Retinal pigment epithelial cell (primary cell): ENCODE measurements around the gene XXYLT1.

ENCODE experiments used
- DNase-seq: peaks from one replicate; pipeline ENCODE4 v3.0.0-alpha.2; 2010; ENCODE audit warnings: low read depth
- H3K4me3 ChIP-seq: 2 replicates; pipeline ENCODE4 v1.5.1; 2011; ENCODE audit warnings: mild to moderate bottlenecking, low read length, control low read depth, moderate library complexity
- TF ChIP-seq, protein P1 (sequence below): conservative IDR thresholded peaks from 2 replicates; pipeline ENCODE4 v1.5.1; 2011; ENCODE audit warnings: low read depth, low read length, control low read depth, inconsistent platforms

XXYLT1 gene

DNA sequence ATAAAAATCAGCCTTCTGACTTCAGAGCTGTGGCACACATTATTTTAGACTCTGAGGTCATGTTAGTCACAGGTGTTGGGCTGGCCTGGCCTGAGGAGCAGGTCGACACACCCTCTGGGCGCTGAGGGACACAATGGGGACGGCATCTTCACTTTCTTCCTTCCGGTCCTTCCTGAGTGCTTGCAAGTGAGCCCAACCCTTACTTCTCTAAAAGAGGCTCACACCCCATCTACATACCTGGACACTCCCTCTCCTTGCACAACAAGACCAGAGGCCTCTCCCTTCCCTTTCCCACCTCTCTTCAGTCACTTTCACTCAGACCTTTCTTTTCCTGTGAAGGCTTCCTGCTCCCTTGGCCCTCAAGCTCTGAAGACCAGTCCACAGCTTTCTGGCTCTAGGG is 85.4 kb downstream of the XXYLT1 start:
- TF ChIP-seq, protein P1, sequence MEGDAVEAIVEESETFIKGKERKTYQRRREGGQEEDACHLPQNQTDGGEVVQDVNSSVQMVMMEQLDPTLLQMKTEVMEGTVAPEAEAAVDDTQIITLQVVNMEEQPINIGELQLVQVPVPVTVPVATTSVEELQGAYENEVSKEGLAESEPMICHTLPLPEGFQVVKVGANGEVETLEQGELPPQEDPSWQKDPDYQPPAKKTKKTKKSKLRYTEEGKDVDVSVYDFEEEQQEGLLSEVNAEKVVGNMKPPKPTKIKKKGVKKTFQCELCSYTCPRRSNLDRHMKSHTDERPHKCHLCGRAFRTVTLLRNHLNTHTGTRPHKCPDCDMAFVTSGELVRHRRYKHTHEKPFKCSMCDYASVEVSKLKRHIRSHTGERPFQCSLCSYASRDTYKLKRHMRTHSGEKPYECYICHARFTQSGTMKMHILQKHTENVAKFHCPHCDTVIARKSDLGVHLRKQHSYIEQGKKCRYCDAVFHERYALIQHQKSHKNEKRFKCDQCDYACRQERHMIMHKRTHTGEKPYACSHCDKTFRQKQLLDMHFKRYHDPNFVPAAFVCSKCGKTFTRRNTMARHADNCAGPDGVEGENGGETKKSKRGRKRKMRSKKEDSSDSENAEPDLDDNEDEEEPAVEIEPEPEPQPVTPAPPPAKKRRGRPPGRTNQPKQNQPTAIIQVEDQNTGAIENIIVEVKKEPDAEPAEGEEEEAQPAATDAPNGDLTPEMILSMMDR = no peak
- no peak overlapping the region for H3K4me3 ChIP-seq
- no peak for DNase-seq

DNA sequence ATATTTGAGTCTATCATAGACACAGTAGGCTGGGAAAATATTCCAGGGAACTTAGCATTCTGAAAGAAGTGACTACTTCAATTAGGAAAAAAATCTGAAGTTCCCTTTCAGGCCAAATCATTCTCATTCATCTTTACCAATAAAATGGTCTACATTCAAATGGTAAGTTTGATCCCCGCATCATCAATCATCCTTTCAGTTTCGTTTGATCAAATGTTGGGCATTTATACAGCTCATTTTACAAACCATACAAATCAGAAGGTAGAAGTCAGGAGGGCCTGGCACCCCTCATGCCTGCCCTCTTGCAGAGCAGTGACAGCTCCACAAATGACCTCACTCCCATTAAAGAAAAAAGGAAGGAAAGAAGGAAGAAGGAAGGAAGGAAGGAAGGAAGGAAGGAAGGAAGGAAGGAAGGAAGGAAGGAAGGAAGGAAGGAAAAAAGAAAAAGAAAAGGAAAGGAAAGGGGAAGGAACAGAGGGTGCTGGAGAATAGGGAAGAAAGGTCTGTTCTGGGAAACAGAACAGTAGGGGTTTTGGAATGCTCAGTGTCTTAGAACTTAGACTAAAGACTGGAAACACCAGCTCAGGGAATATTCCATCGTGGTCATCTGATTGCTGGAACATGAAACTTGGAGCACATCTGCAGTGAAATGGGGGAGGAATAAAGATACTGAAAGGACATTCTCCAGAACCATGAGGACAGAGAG is 86.1 kb downstream of the XXYLT1 start:
- no peak for DNase-seq
- H3K4me3 ChIP-seq = no peak overlapping the region

DNA sequence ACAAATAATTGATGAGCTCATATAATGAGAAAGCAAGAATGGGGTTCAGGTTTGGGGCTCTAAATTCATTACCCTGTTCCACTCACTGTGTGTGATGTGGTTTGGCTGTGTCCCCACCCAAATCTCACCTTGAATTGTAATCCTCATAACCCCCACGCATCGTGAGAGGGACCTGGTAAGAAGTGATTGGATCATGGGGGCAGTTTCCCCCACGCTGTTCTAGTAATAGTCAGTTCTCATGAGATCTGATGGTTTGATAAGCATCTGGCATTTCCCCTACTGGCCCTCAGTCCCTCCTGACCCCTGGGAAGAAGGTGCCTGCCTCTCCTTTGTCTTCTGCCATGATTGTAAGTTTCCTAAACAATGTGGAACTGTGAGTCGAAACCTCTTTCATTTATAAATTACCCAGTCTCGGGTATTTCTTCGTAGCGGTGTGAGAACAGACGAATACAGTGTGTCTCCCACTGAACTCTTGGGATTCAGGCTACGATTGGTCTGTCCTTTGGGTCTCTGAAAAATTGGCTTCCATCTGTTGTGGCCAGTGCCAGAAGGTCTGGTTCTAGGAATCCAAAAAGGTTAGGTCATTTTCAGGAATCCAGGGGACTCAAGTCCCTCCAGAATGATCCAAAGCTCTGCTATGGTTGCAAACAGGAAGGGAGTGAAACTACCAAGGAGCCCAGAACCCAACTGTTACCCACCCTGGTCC is 87.7 kb downstream of the XXYLT1 start:
- no peak for DNase-seq
- TF ChIP-seq, protein P1 = no peak
- H3K4me3 ChIP-seq = no peak overlapping the region

More for the DNA sequence above, 86.1 kb downstream of the XXYLT1 start:
- TF ChIP-seq, protein P1 = no peak

DNA sequence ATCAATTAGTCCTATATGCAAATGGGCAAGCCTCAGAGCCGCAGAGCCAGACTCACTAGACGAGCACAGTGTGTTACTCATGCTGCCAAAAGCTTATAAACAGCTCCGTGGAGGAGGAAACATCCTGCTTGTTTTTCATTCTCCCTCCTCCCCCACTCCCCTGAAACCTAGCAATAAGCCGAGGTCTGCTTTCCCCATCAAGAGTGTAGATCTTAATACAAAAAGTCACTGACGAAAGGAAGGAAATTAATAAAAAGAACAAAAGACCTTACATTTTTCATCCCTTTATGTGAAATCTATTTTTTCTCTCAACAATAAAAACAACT is 88.5 kb downstream of the XXYLT1 start:
- TF ChIP-seq, protein P1 = no peak
- no peak for DNase-seq

DNA sequence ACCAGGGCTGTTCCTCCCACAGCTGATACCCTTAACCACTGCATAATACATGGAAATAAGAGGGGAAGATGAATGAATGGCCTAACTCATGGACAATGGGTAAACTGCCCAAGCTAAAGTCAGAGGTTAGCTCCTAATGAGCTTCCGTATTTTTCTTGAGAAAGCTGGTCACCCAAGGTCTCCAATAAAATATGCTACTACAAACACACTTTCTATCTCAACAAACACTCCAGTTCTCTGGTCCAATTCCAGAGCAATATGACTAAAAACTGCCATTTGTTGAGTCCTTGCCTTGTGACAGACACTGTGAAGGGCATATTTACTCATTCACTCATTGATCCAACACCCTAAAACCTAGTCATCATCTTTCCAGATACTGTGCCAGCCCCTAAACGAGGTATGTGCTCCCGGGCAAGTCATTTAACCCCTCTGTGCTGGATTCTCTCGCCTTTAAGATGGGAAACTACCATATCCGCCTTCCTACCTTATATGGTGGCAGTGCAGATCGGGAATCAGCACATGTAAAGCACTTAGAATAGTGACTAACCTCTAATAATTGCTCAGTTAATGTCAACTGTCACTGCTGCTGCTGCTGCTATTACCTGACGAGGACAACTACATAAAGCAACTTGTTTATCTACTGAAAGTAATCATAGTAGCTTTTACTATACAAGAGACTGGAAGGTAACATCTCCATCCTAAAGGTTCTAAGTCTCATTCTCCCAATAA is 89.1 kb downstream of the XXYLT1 start:
- TF ChIP-seq, protein P1 = no peak
- H3K4me3 ChIP-seq = no peak overlapping the region

More for the DNA sequence above, 88.5 kb downstream of the XXYLT1 start:
- H3K4me3 ChIP-seq = no peak overlapping the region

DNA sequence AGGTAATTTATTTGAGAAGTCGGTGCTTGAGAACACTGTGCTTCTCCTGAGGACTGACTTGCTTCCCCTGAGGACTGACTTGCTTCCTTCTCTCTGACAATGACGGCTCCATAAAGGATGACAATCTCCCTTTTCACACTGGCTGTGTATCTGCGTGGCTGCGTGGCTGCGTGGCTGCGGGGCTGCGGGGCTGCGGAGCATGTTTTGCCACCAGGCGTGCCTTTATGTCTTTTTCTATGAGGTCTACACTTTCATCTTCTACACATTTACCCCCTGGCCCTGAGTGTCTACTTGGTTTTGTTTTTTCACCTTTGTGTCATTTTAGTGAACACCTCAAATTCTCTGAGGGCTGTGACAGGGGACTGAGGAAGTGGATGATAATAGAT is 89.9 kb downstream of the XXYLT1 start:
- H3K4me3 ChIP-seq = no peak overlapping the region
- DNase-seq = no peak

More for the DNA sequence above, 89.1 kb downstream of the XXYLT1 start:
- no peak for DNase-seq

More for the DNA sequence above, 89.9 kb downstream of the XXYLT1 start:
- TF ChIP-seq, protein P1 = no peak
